HG03175 (cell line): Measurements from ENCODE around the gene FAM120AOS.

Source experiments
- ATAC-seq: cut with Tn5 transposase; IDR thresholded peaks from one replicate; pipeline ENCODE4 v1.9.1; 2021; ENCODE audit warnings: mild to moderate bottlenecking, moderate library complexity; ENCODE audit not compliant: unreplicated experiment

Gene FAM120AOS

DNA sequence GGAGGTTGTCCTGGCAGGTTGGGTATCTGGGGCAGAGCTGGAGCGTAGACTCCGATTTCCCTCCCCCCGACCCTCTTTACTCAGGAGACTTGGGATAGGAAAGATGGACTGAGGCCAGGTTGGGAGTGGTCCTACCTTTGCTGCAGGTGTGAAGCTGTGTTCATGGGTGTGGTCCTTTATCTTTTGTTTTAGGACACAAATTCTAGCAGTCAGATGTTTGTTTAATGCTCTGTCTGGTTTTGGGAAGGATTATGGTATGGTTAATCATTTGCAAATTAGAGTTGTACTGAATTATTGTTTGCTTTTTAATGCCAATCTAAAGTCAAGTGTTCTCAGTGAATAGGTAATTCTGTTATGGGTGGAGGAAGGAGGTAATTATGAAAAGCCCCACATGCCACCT, 14.1 kb upstream of the FAM120AOS start:
- ATAC-seq: no peak

GRCh38 chr9:93467062-93467416, 13.7 kb upstream of the FAM120AOS start:
- no peak for ATAC-seq

GRCh38 chr9:93466416-93467061, 13.2 kb upstream of the FAM120AOS start:
- no peak for ATAC-seq

DNA sequence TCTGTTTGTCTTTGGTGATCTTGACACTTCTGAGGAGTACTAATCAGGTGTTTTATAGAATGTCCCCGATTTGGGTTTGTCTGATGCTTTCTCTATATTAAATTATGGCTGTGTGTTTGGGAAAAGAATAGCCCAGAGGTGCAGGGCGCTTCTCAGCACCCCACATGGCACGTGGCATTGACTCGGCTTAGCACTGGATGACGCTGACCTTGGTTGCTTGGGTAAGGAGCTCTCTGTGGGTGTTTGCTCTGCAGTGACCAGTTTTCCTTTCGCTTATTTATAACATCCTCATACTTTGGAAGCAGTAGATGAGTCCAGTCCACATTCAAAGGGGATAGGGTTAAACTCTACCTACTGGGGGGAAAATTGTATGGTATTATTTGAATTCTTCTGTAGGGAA, 12.5 kb upstream of the FAM120AOS start:
- no peak for ATAC-seq

GRCh38 chr9:93464876-93465275, 11.5 kb upstream of the FAM120AOS start:
- ATAC-seq: no peak

DNA sequence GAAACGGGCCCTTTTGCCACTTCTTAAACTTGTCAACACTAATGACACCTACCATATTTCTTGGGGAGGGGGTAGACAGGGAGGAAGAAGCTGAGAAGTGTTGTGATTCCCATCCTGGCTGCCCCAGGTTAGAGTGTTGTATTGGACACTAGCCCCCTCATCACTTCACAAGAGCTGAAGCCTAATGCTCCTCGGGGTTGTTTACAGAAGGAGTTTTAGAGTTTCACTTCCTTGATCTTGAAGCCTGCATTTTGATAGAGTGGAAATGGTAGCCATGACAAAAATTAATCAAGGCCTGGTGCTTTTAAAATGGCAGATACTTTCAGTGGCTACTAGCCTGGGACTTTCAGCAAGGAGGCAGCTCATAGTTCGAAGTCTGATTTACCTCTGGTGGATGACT, 11.0 kb upstream of the FAM120AOS start:
- ATAC-seq: no peak

- ATAC-seq: no peak
These were observed 10.4 kb upstream of the FAM120AOS start for GRCh38 chr9:93463638-93464248.

GRCh38 chr9:93461821-93462220, 8.4 kb upstream of the FAM120AOS start:
- ATAC-seq: no peak

GRCh38 chr9:93461414-93461743, 8.0 kb upstream of the FAM120AOS start:
- ATAC-seq: no peak

DNA sequence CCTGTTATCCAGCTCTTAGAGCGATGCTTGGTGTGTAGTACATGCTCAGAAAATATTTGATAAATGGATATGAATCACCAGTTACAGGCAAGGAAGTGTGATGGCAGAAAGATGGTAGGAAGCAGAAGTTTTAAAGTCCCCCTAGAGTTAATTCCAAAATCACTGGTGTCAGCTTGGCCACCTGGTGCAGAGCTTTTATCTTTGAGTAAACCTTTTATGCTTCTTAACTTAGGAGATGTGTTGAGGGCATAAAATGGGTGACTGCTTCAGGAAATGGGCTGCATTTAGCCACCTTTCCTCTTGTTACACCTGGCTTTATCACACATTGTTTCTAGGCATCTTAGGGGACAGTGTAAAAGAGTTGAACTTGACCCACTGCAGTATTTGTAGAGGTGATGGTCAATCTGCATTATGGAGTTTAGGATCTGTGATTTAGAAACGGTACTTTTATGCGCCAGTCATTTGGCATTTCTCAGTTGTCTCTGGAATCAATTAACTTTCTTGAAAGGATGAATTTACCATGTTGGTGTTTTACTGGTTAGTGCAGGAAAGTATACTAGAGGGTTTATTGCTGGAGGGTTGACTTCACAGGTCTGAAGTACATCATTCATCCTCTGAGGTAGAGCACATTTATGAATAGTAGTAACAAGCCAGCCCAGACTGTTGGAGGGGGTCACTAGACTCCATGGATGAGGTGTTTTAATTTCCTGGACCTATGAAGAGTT, 7.5 kb upstream of the FAM120AOS start:
- no peak for ATAC-seq

GRCh38 chr9:93459432-93459847, 6.1 kb upstream of the FAM120AOS start:
- no peak for ATAC-seq

DNA sequence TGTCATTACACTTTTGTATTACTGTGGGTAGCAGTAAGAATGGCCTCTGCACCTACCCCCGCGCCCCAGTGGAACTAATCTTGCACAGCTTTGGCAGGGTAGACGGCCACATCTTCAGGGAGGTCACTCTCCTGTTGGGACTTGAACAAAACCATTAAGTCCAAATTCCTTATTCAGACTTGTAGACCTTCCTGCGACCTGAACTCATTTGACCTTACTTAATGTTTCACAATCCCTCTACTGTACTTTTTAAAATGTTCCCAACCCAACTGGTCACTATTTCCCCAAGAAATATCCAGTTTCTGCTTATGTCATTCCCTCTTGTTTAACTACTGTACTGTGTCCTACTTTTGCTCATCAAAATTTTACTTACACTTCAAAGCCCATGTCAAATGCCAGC, 5.3 kb upstream of the FAM120AOS start:
- no peak for ATAC-seq

GRCh38 chr9:93457006-93457405, 3.6 kb upstream of the FAM120AOS start:
- no peak for ATAC-seq

- ATAC-seq: no peak
These were observed 3.1 kb upstream of the FAM120AOS start for GRCh38 chr9:93456504-93456903.

DNA sequence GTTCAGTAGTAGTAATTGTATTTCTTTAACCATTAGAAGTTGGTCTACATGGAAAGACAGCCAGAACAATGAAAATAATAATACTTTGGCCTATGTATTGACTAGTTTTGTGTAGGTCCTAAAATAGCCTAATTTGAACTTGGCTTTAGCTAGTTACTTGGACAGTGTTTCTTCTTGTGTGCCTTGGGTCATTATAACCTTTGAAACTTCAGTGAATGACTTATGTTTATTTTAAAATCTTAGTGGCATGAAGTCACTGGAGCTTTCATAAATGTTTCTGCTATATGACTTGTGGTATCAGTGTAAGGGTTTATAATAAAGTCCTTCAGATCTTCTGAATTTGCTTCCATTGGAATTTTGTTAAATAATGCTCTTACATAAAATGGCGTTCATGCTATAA, 2.6 kb upstream of the FAM120AOS start:
- no peak for ATAC-seq

- ATAC-seq: no peak
These were observed 703 bp downstream of the FAM120AOS start for GRCh38 chr9:93452710-93453046.

- ATAC-seq: no peak
These were observed 1.3 kb downstream of the FAM120AOS start for GRCh38 chr9:93451849-93452709.

GRCh38 chr9:93450945-93451815, 2.2 kb downstream of the FAM120AOS start, which contains the start of gene FAM120A:
TSS of gene FAM120A (plus strand) at chr9:93451685. CDS start at chr9:93451916, 231 bp downstream.
- ATAC-seq: peak; percentile 54

DNA sequence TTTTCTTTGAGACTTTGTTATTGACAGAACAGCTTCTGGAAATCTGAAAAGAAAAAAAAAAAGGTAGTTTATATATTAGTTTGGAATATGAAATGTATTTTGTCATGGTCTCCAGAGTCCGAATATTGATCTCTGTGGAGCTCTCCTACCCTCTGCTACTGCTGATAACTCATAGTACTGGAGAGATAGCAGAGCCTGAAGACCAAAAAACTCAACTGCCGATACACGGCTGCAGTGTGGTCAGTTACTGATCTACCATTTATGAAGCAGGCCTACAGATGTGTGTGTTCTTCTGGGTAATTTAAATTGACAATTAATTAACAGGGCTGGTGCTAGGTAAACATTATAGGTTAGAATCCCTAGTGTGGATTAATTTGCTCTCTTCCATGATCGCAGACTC, 5.7 kb downstream of the FAM120AOS start:
- ATAC-seq: no peak

DNA sequence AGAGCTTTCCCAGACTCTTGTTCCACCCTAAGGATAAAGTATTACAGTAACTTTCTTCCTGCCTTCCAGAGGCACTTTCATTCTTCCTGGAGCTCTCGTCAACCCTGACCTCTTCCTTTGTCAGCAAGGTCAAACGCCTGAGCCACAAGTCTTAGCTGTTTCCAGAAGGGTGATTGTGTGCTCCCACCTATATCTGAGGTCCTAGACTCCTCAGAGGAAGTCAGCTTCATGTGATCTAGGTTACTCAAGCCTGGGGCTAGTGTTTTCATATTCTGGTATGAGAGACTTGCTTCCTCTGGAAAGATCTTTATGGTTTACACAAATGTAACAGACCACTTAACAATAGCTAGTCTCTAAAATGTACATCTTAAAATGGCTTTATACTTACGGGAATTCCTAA, 7.3 kb downstream of the FAM120AOS start:
- ATAC-seq: no peak
